H1 (cell line): ENCODE measurements around the gene SULF2. TPM values are rescaled to one million over a fixed set of nuclear protein-coding genes. Genes with fewer than 3 reads are reported as not detected.

ENCODE experiments used
- CTCF ChIA-PET: fragments of 300-600 bp; sonication (Branson Sonifier 250); formaldehyde crosslinking; loops from one replicate; lab custom pipeline; 2021; ENCODE audit not compliant: partially characterized antibody; lab: Charles Lee
- POLR2A ChIA-PET: fragments of 300-600 bp; sonication (Branson Sonifier 250); formaldehyde crosslinking; loops from one replicate; lab custom pipeline; 2021; ENCODE audit warnings: inconsistent platforms; ENCODE audit not compliant: partially characterized antibody; lab: Charles Lee
- DNase-seq, 2 experiments: peaks; one replicate each; pipeline versions ENCODE4 v3.0.0 to v3.0.0-alpha.2; 2010 to 2022; ENCODE audit warnings: low spot score in 2 of 2, low read depth in 1 of 2, mixed read lengths in 1 of 2
- FAIRE-seq: peaks from 2 replicates; lab custom pipeline; 2011; peaks lifted over from hg19 to GRCh38; lab: Jason Lieb, UNC
- H2AFZ ChIP-seq: 2 replicates; pipeline ENCODE4 v1.8.1; 2012; ENCODE audit warnings: low read length, inconsistent platforms
- H2AK5ac ChIP-seq: 2 replicates; pipeline ENCODE4 v1.6.1; 2013; ENCODE audit warnings: low read depth, low read length
- H2BK120ac ChIP-seq: replicated peaks from 2 replicates; pipeline ENCODE3; 2013; ENCODE audit warnings: low read depth, low read length, inconsistent platforms
- H2BK12ac ChIP-seq: 2 replicates; pipeline ENCODE4 v1.6.1; 2013; ENCODE audit warnings: low read depth, low read length
- H2BK15ac ChIP-seq: 2 replicates; pipeline ENCODE4 v1.6.1; 2013; ENCODE audit warnings: low read length
- H2BK20ac ChIP-seq: 2 replicates; pipeline ENCODE4 v1.6.1; 2013; ENCODE audit warnings: low read length
- H2BK5ac ChIP-seq: 2 replicates; pipeline ENCODE4 v1.6.1; 2013; ENCODE audit warnings: low read depth, low read length
- H3K14ac ChIP-seq: 2 replicates; pipeline ENCODE4 v1.6.1; 2013; ENCODE audit warnings: inconsistent platforms; ENCODE audit not compliant: insufficient read length
- H3K18ac ChIP-seq: 2 replicates; pipeline ENCODE4 v1.6.1; 2013; ENCODE audit warnings: low read length; ENCODE audit errors: extremely low read depth
- H3K23ac ChIP-seq: 2 replicates; pipeline ENCODE4 v1.6.1; 2013; ENCODE audit warnings: inconsistent platforms; ENCODE audit not compliant: insufficient read length
- H3K23me2 ChIP-seq: 2 replicates; pipeline ENCODE4 v1.6.1; 2013; ENCODE audit warnings: low read depth, low read length
- H3K27ac ChIP-seq: 2 replicates; pipeline ENCODE4 v1.6.1; 2011; ENCODE audit warnings: low read depth, low read length, inconsistent platforms
- H3K27me3 ChIP-seq, 4 experiments: replicated peaks in 1 of 4; 1 replicate in 1 of 4; 2 replicates in 3 of 4; pipeline versions ENCODE4 v1.6.1 to v1.8.1; 2011 to 2013; ENCODE audit warnings: low read length in 3 of 4, mild to moderate bottlenecking in 3 of 4, inconsistent platforms in 2 of 4, mixed read lengths in 2 of 4, moderate library complexity in 1 of 4; ENCODE audit not compliant: control insufficient read depth in 3 of 4, insufficient read depth in 3 of 4; ENCODE audit errors: extremely low read depth in 1 of 4
- H3K36me3 ChIP-seq, 4 experiments: 2 replicates each; pipeline versions ENCODE4 v1.6.1 to v1.8.1; 2011 to 2013; ENCODE audit warnings: mild to moderate bottlenecking in 4 of 4, low read length in 3 of 4, moderate library complexity in 2 of 4, control low read depth in 1 of 4, inconsistent platforms in 1 of 4; ENCODE audit not compliant: insufficient read depth in 4 of 4, control insufficient read depth in 2 of 4
- H3K4ac ChIP-seq: replicated peaks from 2 replicates; pipeline ENCODE3; 2013; ENCODE audit warnings: low read length, low read depth, mixed read lengths, inconsistent platforms; ENCODE audit not compliant: insufficient read length
- H3K4me1 ChIP-seq, 4 experiments: replicated peaks in 1 of 4; 1 replicate in 1 of 4; 2 replicates in 3 of 4; pipeline versions ENCODE4 v1.6.1 to v1.8.1; 2011 to 2013; ENCODE audit warnings: low read length in 3 of 4, inconsistent platforms in 2 of 4, mixed read lengths in 1 of 4; ENCODE audit not compliant: insufficient read depth in 4 of 4, control insufficient read depth in 3 of 4
- H3K4me2 ChIP-seq, 2 experiments: 2 replicates each; pipeline versions ENCODE4 v1.6.1 to v1.8.1; 2011 to 2013; ENCODE audit warnings: low read depth in 2 of 2, low read length in 2 of 2, control low read depth in 1 of 2, inconsistent platforms in 1 of 2, mild to moderate bottlenecking in 1 of 2; ENCODE audit not compliant: insufficient read depth in 1 of 2
- H3K4me3 ChIP-seq, 4 experiments: fragments of 200-600, 300-600 bp in 1 of 4; sonication (generic), shearing (Covaris generic), sonication (Bioruptor Twin) in 1 of 4; 2 replicates each; pipeline versions ENCODE4 v1.5.1 to v1.8.1; 2011 to 2016; ENCODE audit warnings: low read length in 4 of 4, low read depth in 3 of 4, control low read depth in 2 of 4, inconsistent platforms in 2 of 4, mild to moderate bottlenecking in 2 of 4, mixed read lengths in 1 of 4, moderate library complexity in 1 of 4; ENCODE audit not compliant: insufficient read depth in 2 of 4; ENCODE audit errors: extremely low read depth in 1 of 4
- H3K56ac ChIP-seq: replicated peaks from 2 replicates; pipeline ENCODE3; 2013; ENCODE audit warnings: low read depth, mild to moderate bottlenecking, mixed read lengths, low read length, inconsistent platforms; ENCODE audit not compliant: insufficient read length
- H3K79me1 ChIP-seq: 2 replicates; pipeline ENCODE4 v1.6.1; 2013; ENCODE audit warnings: low read depth, low read length, control low read depth
- H3K79me2 ChIP-seq, 2 experiments: 2 replicates each; pipeline versions ENCODE4 v1.6.1 to v1.8.1; 2012 to 2013; ENCODE audit warnings: low read length in 2 of 2, mild to moderate bottlenecking in 2 of 2, inconsistent platforms in 1 of 2; ENCODE audit not compliant: insufficient read depth in 2 of 2, control insufficient read depth in 1 of 2
- H3K9ac ChIP-seq, 4 experiments: replicated peaks in 1 of 4; 1 replicate in 1 of 4; 2 replicates in 3 of 4; pipeline versions ENCODE4 v1.6.1 to v1.8.1; 2011 to 2013; ENCODE audit warnings: low read depth in 3 of 4, low read length in 3 of 4, control low read depth in 2 of 4, mild to moderate bottlenecking in 2 of 4, moderate library complexity in 2 of 4, inconsistent platforms in 1 of 4; ENCODE audit errors: extremely low read depth in 1 of 4
- H3K9me3 ChIP-seq, 2 experiments: 2 replicates each; pipeline versions ENCODE4 v1.6.1 to v1.8.1; 2012 to 2013; ENCODE audit warnings: mild to moderate bottlenecking in 2 of 2, moderate library complexity in 2 of 2, control low read depth in 1 of 2, inconsistent platforms in 1 of 2, low read depth in 1 of 2, low read length in 1 of 2, mixed read lengths in 1 of 2; ENCODE audit not compliant: insufficient read depth in 2 of 2
- H4K20me1 ChIP-seq, 2 experiments: replicated peaks in 1 of 2; 2 replicates each; pipeline versions ENCODE3 to v1.8.1; 2011 to 2013; ENCODE audit warnings: inconsistent platforms in 2 of 2, low read length in 2 of 2, mild to moderate bottlenecking in 1 of 2; ENCODE audit not compliant: insufficient read depth in 2 of 2, control insufficient read depth in 1 of 2
- H4K5ac ChIP-seq: 2 replicates; pipeline ENCODE4 v1.6.1; 2013; ENCODE audit warnings: low read length, low read depth, mixed read lengths, inconsistent platforms; ENCODE audit not compliant: insufficient read length
- H4K8ac ChIP-seq: 2 replicates; pipeline ENCODE4 v1.8.0; 2013; ENCODE audit warnings: mild to moderate bottlenecking, moderate library complexity, low read length, inconsistent platforms; ENCODE audit not compliant: insufficient read depth; ENCODE audit errors: extremely low read depth
- H4K91ac ChIP-seq: replicated peaks from 2 replicates; pipeline ENCODE3; 2013; ENCODE audit warnings: low read length, mixed read lengths, inconsistent platforms; ENCODE audit not compliant: insufficient read length
- EZH2 ChIP-seq: fragments of 200-600 bp; sonication (generic); IDR thresholded peaks from 2 replicates; pipeline ENCODE4 v1.7.1; 2012; ENCODE audit warnings: low read depth, mild to moderate bottlenecking, moderate library complexity, low read length, inconsistent platforms; ENCODE audit not compliant: severe bottlenecking
- MAFK ChIP-seq: IDR thresholded peaks from 2 replicates; pipeline ENCODE4 v1.6.1; 2012; ENCODE audit warnings: low read depth, mild to moderate bottlenecking, improper control_type of control experiment, low read length
- PHF8 ChIP-seq: fragments of 200-600 bp; sonication (generic); conservative IDR thresholded peaks from 2 replicates; pipeline ENCODE4 v1.7.1; 2012; ENCODE audit warnings: low read depth, mild to moderate bottlenecking, inconsistent platforms, low read length, moderate library complexity
- SP4 ChIP-seq: IDR thresholded peaks from 2 replicates; pipeline ENCODE4 v1.6.1; 2012; ENCODE audit warnings: low read length, inconsistent platforms
- WGBS, 2 experiments: shearing (Covaris generic) in 1 of 2; methylation state at CpG; one replicate each; pipeline versions ENCODE4 v1.1.6 to v1.1.7; 2013 to 2015; ENCODE audit warnings: low lambda C conversion rate in 2 of 2, mixed read lengths in 2 of 2, inconsistent platforms in 1 of 2, low coverage in 1 of 2, missing lambda C conversion rate in 1 of 2; ENCODE audit not compliant: insufficient replicate concordance in 2 of 2, insufficient coverage in 1 of 2, insufficient read length in 1 of 2; ENCODE audit errors: extremely low coverage in 1 of 2, missing lambda C conversion rate in 1 of 2; 5-methylcytosine and 5-hydroxymethylcytosine counted together
- polyA plus RNA-seq, 7 experiments: library from polyadenylated mRNA; depleted of rRNA in 3 of 7; stranded (reverse) in 5 of 7; unstranded in 2 of 7; fragments of >200 nt in 5 of 7; fragments of 200-250 nt in 2 of 7; gene quantifications; 1 replicate in 5 of 7; 2 replicates in 1 of 7; 4 replicates in 1 of 7; pipeline versions ENCODE4 v1.2.1 to v1.2.3, GENCODE V29; 2011 to 2013; ENCODE audit warnings: missing spikeins in 2 of 7, mixed read lengths in 2 of 7
- total RNA-seq: library from RNA; stranded (reverse); fragmentation: NEBNext Ultra II Directional; extraction: Animal tissue kit (Norgen Biotek cat#: 25700); gene quantifications from 2 replicates; pipeline ENCODE4 v1.2.1, GENCODE V29; 2021

The SULF2 gene
- total and polyA plus RNA-seq, 2 of the 8 experiments (the other 6 are each of a cell fraction or from before 2014, with no cell fraction given), result 15.7 to 28.2 TPM

DNA sequence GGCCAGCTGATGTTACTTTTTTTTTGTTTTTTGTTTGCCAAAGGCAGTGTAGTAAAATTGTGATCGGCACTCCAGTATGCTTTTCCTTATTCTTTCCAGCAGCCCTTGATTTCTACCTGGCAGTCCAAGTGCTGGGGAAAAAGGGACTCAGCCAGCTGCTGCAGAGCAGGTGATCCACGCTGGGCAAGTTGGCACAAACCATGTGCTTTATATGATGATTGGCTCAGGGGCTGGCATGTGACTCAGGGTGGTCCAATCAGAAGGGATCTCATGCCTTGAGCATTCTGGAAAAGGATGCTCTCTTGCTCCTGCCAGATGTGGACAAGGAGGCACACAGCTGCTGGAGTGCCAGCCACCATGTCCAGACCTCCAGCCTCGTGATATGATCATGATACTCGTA lies 54.5 kb downstream of the SULF2 start:
- no peak for FAIRE-seq
- no peaks in the 10 kb centered on the region; a peak in 1 of 7 replicates for H3K4me1 ChIP-seq
- H2BK15ac ChIP-seq, result no peak overlapping the region
- H4K20me1 ChIP-seq, result no peaks in the 10 kb centered on the region
- no peak overlapping the region for H2AK5ac ChIP-seq
- POLR2A ChIA-PET, result interaction anchor here (1.2 kb wide), 1 partner anchor 9 kb away, joined by 4 read pairs; no protein-coding TSS in a partner anchor
- no peak overlapping the region for H3K4ac ChIP-seq
- H3K36me3 ChIP-seq, result no peaks in the 10 kb centered on the region; a peak in 2 of 8 replicates
- no peak overlapping the region for H3K18ac ChIP-seq
- H3K79me1 ChIP-seq, result no peaks in the 10 kb centered on the region
- H2BK5ac ChIP-seq, result no peak overlapping the region
- H3K23me2 ChIP-seq, result no peaks in the 10 kb centered on the region
- H2BK20ac ChIP-seq, result no peak overlapping the region
- no peak overlapping the region for H4K91ac ChIP-seq
- H2BK12ac ChIP-seq, result no peak overlapping the region
- 93% methylated on average over 3 of the region's 4 CpGs; no CpG with 5 or more reads in 1 of the 2 experiments for WGBS, 2 experiments
- H4K5ac ChIP-seq, result no peak overlapping the region
- H3K14ac ChIP-seq, result no peak overlapping the region
- no peak overlapping the region for H3K23ac ChIP-seq
- H3K9ac ChIP-seq, result no peak overlapping the region
- no peaks in the 10 kb centered on the region for H3K79me2 ChIP-seq
- no peak overlapping the region for H3K27ac ChIP-seq
- no peak overlapping the region for H4K8ac ChIP-seq
- no peaks in the 10 kb centered on the region for H3K27me3 ChIP-seq
- no peak overlapping the region for H3K56ac ChIP-seq
- no peaks in the 10 kb centered on the region for H3K9me3 ChIP-seq
- H2AFZ ChIP-seq, result no peak overlapping the region
- H3K4me2 ChIP-seq, result no peak overlapping the region
- H2BK120ac ChIP-seq, result no peak overlapping the region
- CTCF ChIA-PET, result interaction anchor here (0.6 to 2.2 kb wide), 4 partner anchors 10 to 76 kb away, joined by 3 to 7 read pairs (median 6); no protein-coding TSS in a partner anchor
- DNase-seq, result no peak
- no peak for TF ChIP-seq SP4
- TF ChIP-seq MAFK, result no peak
- TF ChIP-seq PHF8, result no peak
- TF ChIP-seq EZH2, result no peak
- no peak overlapping the region for H3K4me3 ChIP-seq
